ENCODE results near the gene ACVR2A.

Gene ACVR2A

DNA sequence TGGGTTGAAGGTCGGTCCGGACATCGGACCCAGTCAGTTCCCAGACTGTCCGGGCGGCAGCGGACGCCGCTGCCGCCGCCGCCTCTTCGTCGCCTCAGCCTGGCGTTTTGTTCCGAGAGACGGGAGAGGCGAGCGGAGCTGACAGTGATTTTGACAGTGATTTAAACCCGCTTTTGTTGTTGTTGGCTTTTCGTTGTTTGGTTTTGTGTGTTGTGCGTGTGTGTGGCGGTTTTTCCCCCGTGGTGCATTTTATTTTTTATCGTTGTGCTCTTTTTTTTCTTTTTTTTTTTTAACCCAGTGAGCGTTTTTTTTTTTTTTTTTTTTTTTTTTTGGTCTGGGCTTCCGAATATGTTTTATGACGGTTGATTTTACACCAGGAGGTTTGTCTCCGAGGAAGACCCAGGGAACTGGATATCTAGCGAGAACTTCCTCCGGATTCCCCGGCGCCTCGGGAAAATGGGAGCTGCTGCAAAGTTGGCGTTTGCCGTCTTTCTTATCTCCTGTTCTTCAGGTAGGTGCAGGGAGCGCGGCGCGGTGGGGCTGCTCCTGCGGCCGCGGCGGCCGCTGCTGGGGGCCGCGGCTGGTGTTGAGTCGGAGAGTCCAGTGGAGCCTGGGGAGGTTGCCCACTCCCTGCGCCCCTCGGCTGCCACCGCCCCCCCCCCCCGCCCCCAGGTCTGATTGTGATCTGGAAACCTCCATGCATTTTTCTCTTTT is at the start of gene ACVR2A:
TSS of gene ACVR2A (plus strand) at position 333 of the 714 bp plus-strand sequence. CDS start at position 457, 124 bp downstream.
- DNase-seq (ENCODE audit: low read depth in 2 of 2): peak; percentile 4 to 8

GRCh38 chr2:147800316-147800715 is 44.5 kb upstream of the ACVR2A start:
- DNase-seq (ENCODE audit: low read depth in 2 of 2): no peak

DNA sequence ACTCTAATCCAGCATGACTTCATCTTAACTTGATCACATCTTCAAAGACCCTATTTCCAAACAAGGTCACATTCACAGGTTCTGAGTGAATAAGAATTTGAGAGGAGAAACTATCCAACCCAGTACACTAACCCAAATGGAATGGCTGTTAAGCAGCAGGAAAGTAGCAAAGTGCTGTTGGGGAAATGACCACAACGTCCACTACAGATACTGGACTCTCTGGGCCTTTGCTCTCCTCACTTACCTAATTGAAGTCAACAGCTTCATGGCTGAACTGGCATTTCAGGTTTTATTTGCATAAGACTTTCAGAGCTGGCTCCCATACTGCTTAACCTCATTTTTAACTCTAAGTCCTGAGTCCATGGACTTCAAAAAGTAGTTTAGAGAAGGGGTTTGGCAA is 38.0 kb upstream of the ACVR2A start:
- DNase-seq (ENCODE audit: low read depth in 2 of 2): no peak

DNA sequence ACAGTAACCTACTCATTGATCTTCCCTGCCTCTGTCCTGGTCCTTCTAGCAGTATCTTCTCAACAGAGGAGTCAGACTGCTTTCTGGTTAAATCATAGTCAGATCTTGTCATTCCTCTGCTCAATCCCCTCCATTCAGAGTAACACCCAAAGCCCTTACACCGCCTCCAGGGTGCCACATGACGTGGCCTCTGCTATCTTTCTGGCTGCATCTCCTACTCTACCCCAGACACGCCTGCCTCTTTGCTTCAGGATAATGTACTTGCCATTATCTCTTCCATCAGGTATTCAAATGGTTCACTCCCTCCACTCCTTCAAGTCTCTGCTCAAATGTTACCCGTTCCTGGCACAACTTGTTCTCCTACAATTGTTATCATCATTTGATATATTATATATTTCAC is 36.3 kb upstream of the ACVR2A start:
- DNase-seq (ENCODE audit: low read depth in 2 of 2): no peak

DNA sequence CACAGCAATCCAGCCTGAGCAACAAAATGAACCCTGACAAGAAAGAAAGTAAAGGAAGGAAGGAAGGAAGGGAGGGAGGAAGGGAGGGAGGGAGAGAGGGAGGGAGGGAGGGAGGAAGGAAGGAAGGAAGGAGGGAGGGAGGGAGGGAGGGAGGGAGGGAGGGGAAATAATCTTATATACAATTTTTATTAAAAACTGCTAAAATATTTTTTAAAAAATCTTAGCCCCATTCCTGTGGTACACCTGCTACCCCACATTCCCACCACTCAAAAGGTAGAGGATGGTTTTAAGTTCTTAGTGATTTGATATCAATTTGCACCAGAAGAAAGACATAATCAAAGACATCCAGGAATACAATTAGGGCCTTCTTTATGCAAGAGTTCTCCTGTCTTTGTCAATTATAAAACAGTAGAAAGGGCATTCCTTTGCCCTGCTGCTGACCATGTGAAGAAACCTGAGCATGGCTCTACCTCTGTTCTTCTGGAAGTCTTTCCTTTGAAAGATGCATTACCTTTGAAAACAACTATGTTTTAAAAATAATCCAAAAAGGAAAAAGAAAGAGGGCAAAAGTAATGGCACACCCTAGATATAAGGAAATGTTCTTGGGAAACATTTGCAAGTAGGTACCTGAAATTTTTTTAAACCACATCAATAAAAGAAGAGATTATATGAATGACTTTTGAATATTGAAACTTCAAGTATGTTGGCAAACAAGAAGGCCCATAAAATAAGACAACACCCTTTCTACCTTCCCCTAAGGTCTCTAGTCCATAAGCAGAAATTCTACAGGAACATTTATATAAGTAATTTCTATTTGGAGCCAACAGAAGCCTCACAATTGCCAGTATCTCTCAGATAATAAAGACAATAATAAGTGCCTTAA is 33.7 kb upstream of the ACVR2A start:
- no peak for DNase-seq (ENCODE audit: low read depth in 2 of 2)

DNA sequence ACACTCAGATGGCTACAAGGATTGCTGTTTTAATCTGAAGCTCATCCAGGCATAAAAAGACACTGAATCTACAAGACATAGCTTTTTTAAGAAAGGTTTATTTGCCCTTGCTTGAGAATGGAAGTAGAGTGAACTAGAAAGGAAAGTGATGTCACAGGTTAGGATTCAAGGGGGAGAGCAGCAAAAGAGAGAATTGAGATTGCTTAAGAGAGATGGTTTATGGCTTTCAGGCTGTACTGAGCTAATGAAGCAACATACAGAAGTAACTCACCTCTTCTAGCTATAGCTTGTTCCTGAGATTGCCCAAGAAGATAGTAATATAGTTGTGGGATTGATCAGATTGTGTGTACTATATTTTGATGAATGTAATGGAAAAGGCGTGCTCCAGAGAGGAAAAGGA is 26.1 kb upstream of the ACVR2A start:
- no peak for DNase-seq (ENCODE audit: low read depth in 2 of 2)

- no peak for DNase-seq (ENCODE audit: low read depth in 2 of 2)
Measured at GRCh38 chr2:147824620-147825019, 20.2 kb upstream of the ACVR2A start.

DNA sequence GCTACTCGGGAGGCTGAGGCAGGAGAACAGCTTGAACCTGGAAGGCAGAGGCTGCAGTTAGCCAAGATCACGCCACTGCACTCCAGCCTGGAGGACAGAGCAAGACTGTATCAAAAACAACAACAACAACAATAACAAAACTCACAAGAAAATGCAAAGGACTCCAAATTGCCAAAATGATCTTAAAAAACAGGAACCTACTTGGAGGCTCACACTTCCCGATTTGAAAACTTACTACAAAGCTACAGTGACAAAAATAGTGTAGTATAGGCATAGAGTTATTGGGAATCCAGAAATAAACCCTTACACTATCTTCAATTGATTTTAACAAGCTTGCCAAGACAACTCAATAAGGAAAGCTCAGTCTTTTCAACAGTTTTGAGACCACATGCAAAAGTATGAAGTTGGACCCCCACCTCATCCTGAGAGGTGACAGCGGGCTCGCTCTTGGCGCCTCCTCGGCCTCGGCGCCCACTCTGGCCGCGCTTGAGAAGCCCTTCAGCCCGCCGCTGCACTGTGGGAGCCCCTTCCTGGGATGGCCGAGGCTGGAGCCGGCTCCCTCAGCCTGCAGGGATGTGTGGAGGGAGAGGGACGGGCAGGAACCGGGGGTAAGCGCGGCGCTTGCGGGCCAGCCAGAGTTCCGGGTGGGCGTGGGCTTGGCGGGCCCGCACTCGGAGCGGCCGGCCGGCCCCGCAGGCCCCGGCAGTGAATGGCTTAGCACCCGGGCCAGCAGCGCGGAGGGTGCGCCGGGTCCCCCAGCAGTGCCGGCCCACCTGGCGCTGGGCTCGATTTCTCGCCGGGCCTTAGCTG is 18.3 kb upstream of the ACVR2A start:
- DNase-seq (ENCODE audit: low read depth in 2 of 2): no peak

- DNase-seq (ENCODE audit: low read depth in 2 of 2): no peak
Measured at GRCh38 chr2:147827088-147827375, 17.8 kb upstream of the ACVR2A start.

GRCh38 chr2:147829106-147829505 is 15.7 kb upstream of the ACVR2A start:
- DNase-seq (ENCODE audit: low read depth in 2 of 2): no peak

DNA sequence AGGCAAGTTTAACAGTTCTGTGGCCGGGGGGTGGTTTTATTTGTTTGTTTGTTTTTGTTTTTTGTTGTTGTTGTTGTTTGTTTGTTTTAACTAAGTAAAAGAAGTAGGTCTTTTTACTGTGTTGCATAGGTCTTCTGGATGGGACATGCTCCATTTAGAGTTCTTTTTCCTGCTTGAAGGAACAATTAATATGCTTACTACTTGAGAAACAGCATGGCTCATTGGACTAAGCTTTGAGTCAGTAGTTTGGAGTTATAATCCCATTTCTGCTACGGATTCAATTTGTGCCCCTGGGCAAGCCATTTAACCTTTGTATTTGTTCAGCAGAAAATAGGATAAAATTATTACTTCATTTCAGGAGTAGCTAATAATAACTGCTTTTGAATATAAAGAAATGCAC is 8.7 kb upstream of the ACVR2A start:
- DNase-seq (ENCODE audit: low read depth in 2 of 2): no peak

GRCh38 chr2:147843391-147843863 is 1.4 kb upstream of the ACVR2A start:
- DNase-seq (ENCODE audit: low read depth in 2 of 2): no peak

- peak; percentile 71 to 77 for DNase-seq (ENCODE audit: low read depth in 2 of 2)
Measured at GRCh38 chr2:147843864-147844696, 749 bp upstream of the ACVR2A start.

- DNase-seq (ENCODE audit: low read depth in 2 of 2): peak; percentile 12 to 24
Measured at GRCh38 chr2:147845411-147845971, 662 bp downstream of the ACVR2A start.

DNA sequence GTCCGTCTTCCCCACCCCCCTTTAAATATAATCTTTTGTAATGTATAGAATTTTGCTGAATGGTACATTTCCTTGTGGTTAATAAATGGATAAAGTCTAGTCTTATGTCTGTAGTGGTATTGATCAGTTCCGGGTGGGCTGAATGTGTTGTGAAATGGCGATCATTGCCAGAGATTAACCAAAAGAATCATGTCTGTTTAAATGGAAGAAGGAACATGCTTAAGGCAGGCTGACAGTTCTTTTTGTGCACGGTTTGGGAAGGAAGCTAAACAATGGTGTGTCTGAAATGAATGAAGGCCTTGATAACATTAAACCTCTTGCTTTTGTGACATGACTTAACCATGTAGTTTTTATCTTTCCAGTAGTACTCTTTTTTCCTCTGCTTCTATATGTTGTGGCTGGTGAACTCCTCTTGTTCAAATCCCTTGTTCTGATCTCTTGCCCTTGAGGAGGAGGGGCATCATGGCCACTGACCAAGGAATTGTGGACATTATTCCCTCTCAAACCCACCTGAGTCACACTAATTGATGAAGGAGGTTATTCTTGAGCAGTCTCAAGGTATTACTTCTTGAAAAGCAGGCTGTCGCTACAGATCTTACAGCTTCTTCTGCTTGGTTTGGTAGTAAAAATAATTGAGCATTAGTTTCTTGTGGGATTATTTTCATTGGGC is 1.7 kb downstream of the ACVR2A start:
- DNase-seq (ENCODE audit: low read depth in 2 of 2): no peak

DNA sequence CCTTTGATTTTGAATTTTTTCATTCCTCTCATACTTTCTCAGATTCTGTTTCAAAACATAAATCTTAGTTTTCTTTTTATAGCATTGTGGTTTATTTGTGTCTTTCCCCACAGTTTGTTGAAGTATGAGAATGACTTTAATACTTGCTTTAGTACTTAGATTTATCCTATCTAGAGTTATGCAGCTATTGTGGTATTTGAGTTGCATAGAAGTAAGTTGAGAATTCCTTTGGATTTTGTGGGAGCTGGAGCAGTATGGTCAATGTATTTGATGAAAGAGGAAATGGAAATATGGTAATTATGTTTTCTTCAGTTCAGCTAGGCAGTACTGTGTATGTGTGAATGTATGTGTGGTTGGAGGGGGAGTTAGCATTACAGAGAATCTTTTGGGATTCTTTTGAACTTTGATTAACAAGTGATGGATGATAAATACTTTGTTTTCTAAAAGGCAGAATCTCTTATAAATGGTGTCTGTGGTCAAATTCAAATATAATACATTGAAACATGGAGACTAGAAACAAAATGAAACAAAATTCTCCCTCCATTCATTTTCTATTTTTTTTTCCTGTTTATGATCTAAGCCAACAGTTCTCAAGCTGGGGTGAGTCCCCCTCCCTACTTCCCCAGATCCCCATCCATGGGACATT is 3.0 kb downstream of the ACVR2A start:
- DNase-seq (ENCODE audit: low read depth in 2 of 2): no peak

DNA sequence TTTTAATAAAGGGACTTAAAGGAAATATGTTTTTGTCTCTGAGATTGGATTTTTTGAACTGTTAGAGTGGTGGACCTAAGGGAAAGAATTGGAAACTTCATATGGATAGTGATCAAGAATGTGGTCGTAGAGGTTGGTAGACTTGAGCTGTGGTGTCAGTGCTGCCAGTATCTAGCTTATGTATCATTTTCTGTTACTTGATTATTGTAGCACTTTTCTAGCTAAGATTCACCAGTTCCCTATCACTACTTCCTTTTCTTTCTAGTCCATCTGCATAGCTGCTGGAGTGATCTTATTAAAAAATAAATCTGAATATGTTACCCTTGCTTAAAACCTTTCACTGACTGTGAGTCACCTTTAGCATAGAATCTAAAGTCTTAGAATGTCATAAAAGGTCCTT is 6.0 kb downstream of the ACVR2A start:
- no peak for DNase-seq (ENCODE audit: low read depth in 2 of 2)

DNA sequence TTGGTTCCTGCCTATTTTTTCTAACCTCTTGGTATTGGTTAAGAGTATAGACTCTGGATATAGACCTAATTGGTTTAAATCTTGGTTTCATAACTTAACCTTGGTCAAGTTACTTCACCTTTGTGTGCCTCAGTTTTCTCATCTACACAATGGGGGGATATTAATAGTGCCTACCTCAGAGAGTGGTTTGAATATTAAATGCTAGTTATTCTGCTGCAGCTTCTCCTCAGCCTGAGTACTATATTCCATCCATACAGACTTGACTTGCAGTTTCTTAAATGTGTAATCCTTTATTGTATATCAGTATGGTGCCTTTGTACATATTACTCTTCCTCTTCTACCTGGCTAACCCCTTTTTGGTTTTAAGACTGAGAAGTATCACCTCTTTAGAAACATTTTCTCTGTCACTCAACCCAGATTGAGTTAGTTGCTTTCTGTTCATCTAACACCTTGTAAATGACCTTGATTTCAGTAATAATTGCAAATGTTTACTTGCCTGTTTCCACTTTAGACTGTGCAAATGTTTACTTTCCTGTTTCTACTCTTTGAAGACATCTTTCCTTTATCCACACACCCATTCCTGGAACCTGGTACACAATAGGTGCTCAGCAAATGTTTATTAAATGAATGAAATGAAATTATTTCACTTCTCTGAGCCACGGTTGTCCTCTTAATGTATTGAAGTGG is 6.6 kb downstream of the ACVR2A start:
- DNase-seq (ENCODE audit: low read depth in 2 of 2): no peak

- DNase-seq (ENCODE audit: low read depth in 2 of 2): no peak
Measured at GRCh38 chr2:147854557-147855134, 9.8 kb downstream of the ACVR2A start.
